ENCODE data around the gene KHDRBS1.

GRCh38 chr1:31984419-31985347 lies 29.0 kb upstream of the KHDRBS1 start:
- no peak for TF ChIP-seq CTBP1 (IDR thresholded peaks at IDR 0.05; ENCODE audit: borderline replicate concordance)
- no peak for TF ChIP-seq ELF4 (IDR thresholded peaks at IDR 0.05)
